ENCODE results near the gene MLPH. TPM values are rescaled to one million over a fixed set of nuclear protein-coding genes. Genes with fewer than 3 reads are reported as not detected.

Gene MLPH
- total and polyA plus RNA-seq, 2 of the 13 experiments (the other 11 are each of a cell fraction or from before 2014, with no cell fraction given) = 0.12 TPM; not detected in 1

- TF ChIP-seq ZNF646 (CRISPR knock-in tag; IDR thresholded peaks at IDR 0.05) (no peak), MAFF (IDR thresholded peaks at IDR 0.05; ENCODE audit: low read depth, low read length) (no peak), SNRNP70 (IDR thresholded peaks at IDR 0.05; ENCODE audit: low read depth, low read length) (no peak), POLR2AphosphoS5 (IDR thresholded peaks at IDR 0.05; ENCODE audit: low read depth, low read length) (no peak), ZFX (CRISPR knock-in tag; IDR thresholded peaks at IDR 0.05; ENCODE audit: low read depth) (no peak), SMYD3 (CRISPR knock-in tag; IDR thresholded peaks at IDR 0.05) (no peak), NR2F6 (IDR thresholded peaks at IDR 0.05) (peak; percentile 85), NR2F6 (CRISPR knock-in tag; IDR thresholded peaks at IDR 0.05) (peak; percentile 80), CCDC6 (CRISPR knock-in tag; IDR thresholded peaks at IDR 0.05) (no peak), ZNF296 (CRISPR knock-in tag; conservative IDR thresholded peaks at IDR 0.05) (no peak), SOX13 (IDR thresholded peaks at IDR 0.05) (no peak), SOX13 (CRISPR knock-in tag; conservative IDR thresholded peaks at IDR 0.05 in 1 of 2, IDR thresholded peaks at IDR 0.05 in 1 of 2) (no peak), ZFP36L2 (CRISPR knock-in tag; IDR thresholded peaks at IDR 0.05) (no peak), ZNF333 (CRISPR knock-in tag; IDR thresholded peaks at IDR 0.05; ENCODE audit: borderline replicate concordance) (no peak)
- TF ChIP-seq, protein P1, sequence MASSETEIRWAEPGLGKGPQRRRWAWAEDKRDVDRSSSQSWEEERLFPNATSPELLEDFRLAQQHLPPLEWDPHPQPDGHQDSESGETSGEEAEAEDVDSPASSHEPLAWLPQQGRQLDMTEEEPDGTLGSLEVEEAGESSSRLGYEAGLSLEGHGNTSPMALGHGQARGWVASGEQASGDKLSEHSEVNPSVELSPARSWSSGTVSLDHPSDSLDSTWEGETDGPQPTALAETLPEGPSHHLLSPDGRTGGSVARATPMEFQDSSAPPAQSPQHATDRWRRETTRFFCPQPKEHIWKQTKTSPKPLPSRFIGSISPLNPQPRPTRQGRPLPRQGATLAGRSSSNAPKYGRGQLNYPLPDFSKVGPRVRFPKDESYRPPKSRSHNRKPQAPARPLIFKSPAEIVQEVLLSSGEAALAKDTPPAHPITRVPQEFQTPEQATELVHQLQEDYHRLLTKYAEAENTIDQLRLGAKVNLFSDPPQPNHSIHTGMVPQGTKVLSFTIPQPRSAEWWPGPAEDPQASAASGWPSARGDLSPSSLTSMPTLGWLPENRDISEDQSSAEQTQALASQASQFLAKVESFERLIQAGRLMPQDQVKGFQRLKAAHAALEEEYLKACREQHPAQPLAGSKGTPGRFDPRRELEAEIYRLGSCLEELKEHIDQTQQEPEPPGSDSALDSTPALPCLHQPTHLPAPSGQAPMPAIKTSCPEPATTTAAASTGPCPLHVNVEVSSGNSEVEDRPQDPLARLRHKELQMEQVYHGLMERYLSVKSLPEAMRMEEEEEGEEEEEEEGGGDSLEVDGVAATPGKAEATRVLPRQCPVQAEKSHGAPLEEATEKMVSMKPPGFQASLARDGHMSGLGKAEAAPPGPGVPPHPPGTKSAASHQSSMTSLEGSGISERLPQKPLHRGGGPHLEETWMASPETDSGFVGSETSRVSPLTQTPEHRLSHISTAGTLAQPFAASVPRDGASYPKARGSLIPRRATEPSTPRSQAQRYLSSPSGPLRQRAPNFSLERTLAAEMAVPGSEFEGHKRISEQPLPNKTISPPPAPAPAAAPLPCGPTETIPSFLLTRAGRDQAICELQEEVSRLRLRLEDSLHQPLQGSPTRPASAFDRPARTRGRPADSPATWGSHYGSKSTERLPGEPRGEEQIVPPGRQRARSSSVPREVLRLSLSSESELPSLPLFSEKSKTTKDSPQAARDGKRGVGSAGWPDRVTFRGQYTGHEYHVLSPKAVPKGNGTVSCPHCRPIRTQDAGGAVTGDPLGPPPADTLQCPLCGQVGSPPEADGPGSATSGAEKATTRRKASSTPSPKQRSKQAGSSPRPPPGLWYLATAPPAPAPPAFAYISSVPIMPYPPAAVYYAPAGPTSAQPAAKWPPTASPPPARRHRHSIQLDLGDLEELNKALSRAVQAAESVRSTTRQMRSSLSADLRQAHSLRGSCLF (CRISPR knock-in tag; IDR thresholded peaks at IDR 0.05; ENCODE audit: borderline replicate concordance) = no peak
These were observed 54.2 kb downstream of the MLPH start (continued) for GRCh38 chr2:237541243-237541642.
